ENCODE measurements around the gene ADAM12. TPM values are rescaled to one million over a fixed set of nuclear protein-coding genes. Genes with fewer than 3 reads are reported as not detected.

The ADAM12 gene
- polyA plus RNA-seq, 1 of the 3 experiments (the other 2 are of a cell fraction), result 25.0 TPM

- WGBS (ENCODE audit: low lambda C conversion rate), result 86% methylated on average over 3 of the region's 3 CpGs
- ChIA-PET CTCF (no interaction called here), POLR2A (no interaction called here)
- H3K4me2 ChIP-seq, result no peak overlapping the region
- H3K9me2 ChIP-seq, result no peaks in the 10 kb centered on the region
- TF ChIP-seq TCF12 (IDR thresholded peaks at IDR 0.05) (no peak), NRF1 (IDR thresholded peaks at IDR 0.05; ENCODE audit: low read depth, low read length) (no peak), FOXM1 (IDR thresholded peaks at IDR 0.05; ENCODE audit: low read depth) (no peak), TAF1 (IDR thresholded peaks at IDR 0.05; ENCODE audit: borderline replicate concordance, low read depth, low read length) (no peak)
- H3K4me3 ChIP-seq (ENCODE audit: low read depth in 2 of 2, low read length in 1 of 2), result no peak overlapping the region
- DNase-seq, result no peak
- H3K9ac ChIP-seq, result no peak overlapping the region
- no peak overlapping the region for H3K27ac ChIP-seq (ENCODE audit: low read depth in 2 of 2, low read length in 1 of 2)
- H3K4me1 ChIP-seq (ENCODE audit: control insufficient read depth in 1 of 2, insufficient read depth in 2 of 2, low read depth in 1 of 2, low read length in 1 of 2), result no peaks in the 10 kb centered on the region
- no peaks in the 10 kb centered on the region for H4K20me1 ChIP-seq (ENCODE audit: insufficient read depth)
- no peaks in the 10 kb centered on the region for H3K9me3 ChIP-seq
- H3K79me2 ChIP-seq (ENCODE audit: insufficient read depth), result no peaks in the 10 kb centered on the region
- no peaks in the 10 kb centered on the region for H3K36me3 ChIP-seq (replicated peaks in 1 of 2; ENCODE audit: control insufficient read depth in 1 of 2, insufficient read depth in 2 of 2, low read length in 1 of 2)
- no peaks in the 10 kb centered on the region for H3K27me3 ChIP-seq (ENCODE audit: insufficient read depth)
- no peaks in the 10 kb centered on the region for H3F3A ChIP-seq (replicated peaks; ENCODE audit: insufficient read depth)
- no peak overlapping the region for H2AFZ ChIP-seq (ENCODE audit: low read depth)
These were observed 199.5 kb downstream of the ADAM12 start for GRCh38 chr10:126188679-126189200.

GRCh38 chr10:126187399-126187798, 200.9 kb downstream of the ADAM12 start:
- 92% methylated on average over 5 of the region's 5 CpGs for WGBS (ENCODE audit: low lambda C conversion rate)
- ChIA-PET POLR2A (no interaction called here), CTCF (interaction anchor here (0.7 to 2.2 kb wide), 2 partner anchors 20 to 56 kb away, joined by 3 to 8 read pairs; no protein-coding TSS in a partner anchor)
- TF ChIP-seq REST (IDR thresholded peaks at IDR 0.05; ENCODE audit: low read depth, low read length) (no peak), USF2 (IDR thresholded peaks at IDR 0.05; ENCODE audit: borderline replicate concordance, low read depth, low read length) (no peak), RXRA (IDR thresholded peaks at IDR 0.05; ENCODE audit: borderline replicate concordance, low read depth) (no peak), RFX5 (IDR thresholded peaks at IDR 0.05; ENCODE audit: low read length) (no peak), FOSL2 (IDR thresholded peaks at IDR 0.05; ENCODE audit: borderline replicate concordance, low read depth) (no peak), GABPA (IDR thresholded peaks at IDR 0.05; ENCODE audit: low read depth) (no peak), USF1 (IDR thresholded peaks at IDR 0.05; ENCODE audit: borderline replicate concordance, low read depth) (no peak), RAD21 (IDR thresholded peaks at IDR 0.05; ENCODE audit: low read length) (no peak), MEF2A (IDR thresholded peaks at IDR 0.05; ENCODE audit: borderline replicate concordance, low read depth) (no peak), TAF1 (IDR thresholded peaks at IDR 0.05; ENCODE audit: borderline replicate concordance, low read depth, low read length) (no peak), NFIC (IDR thresholded peaks at IDR 0.05; ENCODE audit: borderline replicate concordance) (no peak), JUND (IDR thresholded peaks at IDR 0.05) (no peak), IRF3 (IDR thresholded peaks at IDR 0.05; ENCODE audit: low read depth, low read length) (no peak), SMC3 (IDR thresholded peaks at IDR 0.05; ENCODE audit: low read depth, low read length) (no peak), CHD2 (IDR thresholded peaks at IDR 0.05; ENCODE audit: low read length, partially characterized antibody) (no peak), GATA2 (CRISPR knock-in tag; IDR thresholded peaks at IDR 0.05) (no peak), POLR2AphosphoS5 (IDR thresholded peaks at IDR 0.05; ENCODE audit: low read depth, low read length) (no peak), MAX (IDR thresholded peaks at IDR 0.05; ENCODE audit: low read depth) (no peak), TEAD4 (IDR thresholded peaks at IDR 0.05; ENCODE audit: borderline replicate concordance, insufficient read depth) (no peak)

More at GRCh38 chr10:126187399-126187798, 200.9 kb downstream of the ADAM12 start:
- Histone ChIP-seq H3K9me2 (no peaks in the 10 kb centered on the region), H3K9ac (no peak overlapping the region), H3K36me3 (replicated peaks in 1 of 2; ENCODE audit: control insufficient read depth in 1 of 2, insufficient read depth in 2 of 2, low read length in 1 of 2) (no peaks in the 10 kb centered on the region), H3K4me2 (no peak overlapping the region), H4K20me1 (ENCODE audit: insufficient read depth) (no peaks in the 10 kb centered on the region), H3K27ac (ENCODE audit: low read depth in 2 of 2, low read length in 1 of 2) (no peak overlapping the region), H2AFZ (ENCODE audit: low read depth) (no peak overlapping the region), H3K4me1 (ENCODE audit: control insufficient read depth in 1 of 2, insufficient read depth in 2 of 2, low read depth in 1 of 2, low read length in 1 of 2) (no peaks in the 10 kb centered on the region), H3K27me3 (ENCODE audit: insufficient read depth) (no peaks in the 10 kb centered on the region), H3K79me2 (ENCODE audit: insufficient read depth) (no peaks in the 10 kb centered on the region), H3K4me3 (ENCODE audit: low read depth in 2 of 2, low read length in 1 of 2) (no peak overlapping the region), H3F3A (replicated peaks; ENCODE audit: insufficient read depth) (no peaks in the 10 kb centered on the region), H3K9me3 (no peaks in the 10 kb centered on the region)
- DNase-seq, result no peak

All from SK-N-SH (cell line).